ENCODE measurements around the gene VRTN. TPM values are rescaled to one million over a fixed set of nuclear protein-coding genes. Genes with fewer than 3 reads are reported as not detected.
"Not testable (repeated sequence)": the region's sequence is repeated elsewhere in the genome, so short reads cannot be mapped to it uniquely, and the experiment has no call there.

Gene VRTN
- total RNA-seq, 1 donor from 2014 or later: not detected

- intact Hi-C loops (cut with DNase I): no loop called here
- DNase-seq (ENCODE audit: low spot score): no peak
- ATAC-seq: no peak
Measured at GRCh38 chr14:74389980-74390379, 41.7 kb downstream of the VRTN start.

- DNase-seq (ENCODE audit: low spot score); intact Hi-C loops (cut with DNase I): not testable (repeated sequence)
Measured at GRCh38 chr14:74390505-74390904, 42.2 kb downstream of the VRTN start.

GRCh38 chr14:74391479-74391878, 43.2 kb downstream of the VRTN start:
- ATAC-seq (no peak), DNase-seq (ENCODE audit: low spot score) (no peak)
- intact Hi-C loops (cut with DNase I): no loop called here

More at GRCh38 chr14:74390505-74390904, 42.2 kb downstream of the VRTN start:
- ATAC-seq: not testable (repeated sequence)

- ATAC-seq: no peak
- intact Hi-C loops (cut with DNase I): no loop called here
Measured at GRCh38 chr14:74392616-74393570, 44.6 kb downstream of the VRTN start.

GRCh38 chr14:74394549-74394948, 46.3 kb downstream of the VRTN start:
- DNase-seq (ENCODE audit: low spot score): no peak
- ATAC-seq: no peak
- intact Hi-C loops (cut with DNase I): no loop called here

More at GRCh38 chr14:74392616-74393570, 44.6 kb downstream of the VRTN start:
- no peak for DNase-seq (ENCODE audit: low spot score)

GRCh38 chr14:74395094-74395493, 46.8 kb downstream of the VRTN start:
- no peak for DNase-seq (ENCODE audit: low spot score)
- ATAC-seq: no peak
- intact Hi-C loops (cut with DNase I): no loop called here

GRCh38 chr14:74400031-74400685, 51.9 kb downstream of the VRTN start:
- no peak for DNase-seq (ENCODE audit: low spot score)
- ATAC-seq: peak; percentile 42
- intact Hi-C loops (cut with DNase I): no loop called here

GRCh38 chr14:74400919-74401503, 52.7 kb downstream of the VRTN start:
- intact Hi-C loops (cut with DNase I): no loop called here
- peak; percentile 8 for ATAC-seq
- DNase-seq (ENCODE audit: low spot score): no peak

- DNase-seq (ENCODE audit: low spot score): peak; percentile 54
- intact Hi-C loops (cut with DNase I): no loop called here
Measured at GRCh38 chr14:74401504-74402241, 53.4 kb downstream of the VRTN start.

GRCh38 chr14:74402401-74403251, 54.4 kb downstream of the VRTN start:
- no peak for ATAC-seq
- DNase-seq (ENCODE audit: low spot score): peak; percentile 31
- intact Hi-C loops (cut with DNase I): no loop called here

More at GRCh38 chr14:74401504-74402241, 53.4 kb downstream of the VRTN start:
- peak; percentile 65 for ATAC-seq

- DNase-seq (ENCODE audit: low spot score) (no peak), ATAC-seq (no peak)
- intact Hi-C loops (cut with DNase I): no loop called here
Measured at GRCh38 chr14:74403619-74404417, 55.5 kb downstream of the VRTN start.

- ATAC-seq (no peak), DNase-seq (ENCODE audit: low spot score) (no peak)
- intact Hi-C loops (cut with DNase I): no loop called here
Measured at GRCh38 chr14:74404435-74404834, 56.2 kb downstream of the VRTN start.

GRCh38 chr14:74405663-74406062, 57.4 kb downstream of the VRTN start:
- intact Hi-C loops (cut with DNase I): no loop called here

GRCh38 chr14:74407021-74407800, 58.9 kb downstream of the VRTN start:
- DNase-seq (ENCODE audit: low spot score): no peak
- intact Hi-C loops (cut with DNase I): no loop called here
- ATAC-seq: no peak

More at GRCh38 chr14:74405663-74406062, 57.4 kb downstream of the VRTN start:
- ATAC-seq: no peak
- DNase-seq (ENCODE audit: low spot score): no peak

GRCh38 chr14:74407801-74408154, 59.5 kb downstream of the VRTN start:
- intact Hi-C loops (cut with DNase I): no loop called here
- no peak for ATAC-seq
- no peak for DNase-seq (ENCODE audit: low spot score)

GRCh38 chr14:74408870-74409269, 60.6 kb downstream of the VRTN start:
- intact Hi-C loops (cut with DNase I): no loop called here
- DNase-seq (ENCODE audit: low spot score): no peak

GRCh38 chr14:74409441-74409840, 61.2 kb downstream of the VRTN start:
- ATAC-seq (no peak), DNase-seq (ENCODE audit: low spot score) (no peak)
- intact Hi-C loops (cut with DNase I): no loop called here

More at GRCh38 chr14:74408870-74409269, 60.6 kb downstream of the VRTN start:
- no peak for ATAC-seq
